GM12873 (cell line): Measurements from ENCODE around the gene GRIN3A.

Source experiments
- TF ChIP-seq, protein P1 (sequence below): IDR thresholded peaks from 2 replicates; pipeline ENCODE4 v1.5.1; 2012; ENCODE audit warnings: low read depth, mild to moderate bottlenecking, moderate library complexity, low read length, control low read depth; ENCODE audit not compliant: insufficient read depth; ENCODE audit errors: missing control alignments

GRIN3A gene

DNA sequence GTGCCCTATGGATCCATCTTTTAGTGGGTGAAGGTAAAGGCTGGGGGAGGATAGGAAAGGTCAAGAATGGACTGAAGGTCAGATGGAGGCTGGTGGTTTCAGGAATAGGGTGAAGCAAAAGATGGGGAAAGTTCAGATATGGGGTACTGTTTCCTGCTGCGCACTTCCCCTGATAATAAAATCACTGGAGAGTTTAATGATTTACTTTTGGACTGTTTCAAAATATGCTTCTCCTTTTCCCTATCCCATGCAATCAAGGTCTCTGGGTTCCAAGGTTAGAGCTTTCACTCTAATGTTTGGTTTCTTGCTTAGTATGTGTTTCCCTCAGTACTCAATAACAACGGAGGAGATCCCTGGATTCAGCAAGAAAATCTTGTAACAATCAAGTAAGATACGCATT is 132.9 kb downstream of the GRIN3A start:
- TF ChIP-seq, protein P1, sequence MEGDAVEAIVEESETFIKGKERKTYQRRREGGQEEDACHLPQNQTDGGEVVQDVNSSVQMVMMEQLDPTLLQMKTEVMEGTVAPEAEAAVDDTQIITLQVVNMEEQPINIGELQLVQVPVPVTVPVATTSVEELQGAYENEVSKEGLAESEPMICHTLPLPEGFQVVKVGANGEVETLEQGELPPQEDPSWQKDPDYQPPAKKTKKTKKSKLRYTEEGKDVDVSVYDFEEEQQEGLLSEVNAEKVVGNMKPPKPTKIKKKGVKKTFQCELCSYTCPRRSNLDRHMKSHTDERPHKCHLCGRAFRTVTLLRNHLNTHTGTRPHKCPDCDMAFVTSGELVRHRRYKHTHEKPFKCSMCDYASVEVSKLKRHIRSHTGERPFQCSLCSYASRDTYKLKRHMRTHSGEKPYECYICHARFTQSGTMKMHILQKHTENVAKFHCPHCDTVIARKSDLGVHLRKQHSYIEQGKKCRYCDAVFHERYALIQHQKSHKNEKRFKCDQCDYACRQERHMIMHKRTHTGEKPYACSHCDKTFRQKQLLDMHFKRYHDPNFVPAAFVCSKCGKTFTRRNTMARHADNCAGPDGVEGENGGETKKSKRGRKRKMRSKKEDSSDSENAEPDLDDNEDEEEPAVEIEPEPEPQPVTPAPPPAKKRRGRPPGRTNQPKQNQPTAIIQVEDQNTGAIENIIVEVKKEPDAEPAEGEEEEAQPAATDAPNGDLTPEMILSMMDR, result no peak

DNA sequence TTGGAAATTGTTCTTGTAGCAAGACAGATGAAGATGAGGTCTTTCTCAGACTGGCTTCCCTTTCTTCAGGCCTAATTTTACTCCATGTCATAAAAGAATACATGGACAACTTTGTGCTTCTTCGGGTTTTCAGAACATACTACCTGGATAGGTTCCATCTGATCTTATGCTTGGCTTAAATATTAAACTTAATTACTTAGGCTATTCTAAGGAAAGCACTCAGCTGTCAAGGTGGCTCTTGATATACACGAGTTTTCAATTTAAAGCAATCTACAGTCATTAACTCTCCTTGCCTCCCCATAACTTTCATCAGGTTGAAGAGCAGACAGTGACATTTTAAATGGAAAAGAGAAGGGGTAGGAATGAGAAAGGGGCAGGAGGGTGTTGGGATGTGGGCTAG is 134.2 kb downstream of the GRIN3A start:
- TF ChIP-seq, protein P1, result no peak

- TF ChIP-seq, protein P1, result peak; percentile 65
Measured at GRCh38 chr9:101601904-101602765, 136.3 kb downstream of the GRIN3A start.

- TF ChIP-seq, protein P1, result no peak
Measured at GRCh38 chr9:101594796-101595195, 143.7 kb downstream of the GRIN3A start, which contains the start of gene PPP3R2. Gene PPP3R2, minus strand, starts transcription at chr9:101594969. Its CDS starts 48 bp downstream, at chr9:101594921.

GRCh38 chr9:101593345-101593744 is 145.1 kb downstream of the GRIN3A start:
- TF ChIP-seq, protein P1, result no peak

- TF ChIP-seq, protein P1, result no peak
Measured at GRCh38 chr9:101592788-101593187, 145.7 kb downstream of the GRIN3A start.

GRCh38 chr9:101591787-101592446 is 146.5 kb downstream of the GRIN3A start:
- TF ChIP-seq, protein P1, result no peak
